OCI-LY3 (cell line): ENCODE data around the gene STK39.
A peak's percentile ranks its signal among the peaks of the same experiment; 100 is the strongest.

Source experiments
- H2AFZ ChIP-seq: fragments of 200-600, 300-600 bp; shearing (Covaris generic); 2 replicates; pipeline ENCODE4 v1.6.0; 2014; ENCODE audit warnings: antibody characterized with exemption, low read depth, low read length
- H3K27ac ChIP-seq: fragments of 200-600, 300-600 bp; sonication (generic); 2 replicates; pipeline ENCODE4 v1.5.1; 2014; ENCODE audit warnings: mild to moderate bottlenecking, low read length, moderate library complexity, mixed read lengths
- H3K27me3 ChIP-seq: fragments of 200-600, 300-600 bp; sonication (generic); 2 replicates; pipeline ENCODE4 v1.6.1; 2014; ENCODE audit warnings: low read depth, low read length, mixed read lengths
- H3K36me3 ChIP-seq: fragments of 200-600, 300-600 bp; sonication (generic); replicated peaks from 2 replicates; pipeline ENCODE3; 2014; ENCODE audit warnings: low read depth, low read length, mixed read lengths
- H3K4me1 ChIP-seq: fragments of 300-600, 200-600 bp; sonication (generic); 2 replicates; pipeline ENCODE4 v1.6.1; 2014; ENCODE audit warnings: low read length, mixed read lengths
- H3K4me2 ChIP-seq: fragments of 200-600, 300-600 bp; sonication (generic); 2 replicates; pipeline ENCODE4 v1.6.1; 2014; ENCODE audit warnings: low read length, mixed read lengths
- H3K4me3 ChIP-seq: fragments of 300-600, 200-600 bp; sonication (generic); 2 replicates; pipeline ENCODE4 v1.5.1; 2014; ENCODE audit warnings: antibody characterized with exemption, mild to moderate bottlenecking, low read length, moderate library complexity
- H3K79me2 ChIP-seq: fragments of 300-600, 200-600 bp; shearing (Covaris generic); 2 replicates; pipeline ENCODE4 v1.6.1; 2014; ENCODE audit warnings: mild to moderate bottlenecking, low read length, mixed read lengths
- H3K9ac ChIP-seq: fragments of 300-600, 200-600 bp; shearing (Covaris generic); 2 replicates; pipeline ENCODE4 v1.6.0; 2014; ENCODE audit warnings: mild to moderate bottlenecking, low read length, moderate library complexity
- H3K9me3 ChIP-seq: fragments of 200-600, 300-600 bp; shearing (Covaris generic); 2 replicates; pipeline ENCODE4 v1.6.1; 2014; ENCODE audit warnings: low read length, mixed read lengths; ENCODE audit not compliant: insufficient read depth
- H4K20me1 ChIP-seq: fragments of 200-600, 300-600 bp; sonication (generic); 2 replicates; pipeline ENCODE4 v1.6.1; 2016; ENCODE audit warnings: low read length, mixed read lengths; ENCODE audit not compliant: insufficient read depth
- EZH2phosphoT487 ChIP-seq: fragments of 200-600 bp; shearing (Covaris generic); IDR thresholded peaks from 2 replicates; pipeline ENCODE4 v1.6.1; 2018; ENCODE audit warnings: antibody characterized with exemption, mixed run types, low read depth
- TF ChIP-seq, protein P1 (sequence below): fragments of 200-600, 300-600 bp; sonication (generic); IDR thresholded peaks from 2 replicates; pipeline ENCODE4 v1.5.1; 2014; ENCODE audit warnings: antibody characterized with exemption, low read length, low read depth

STK39 gene

DNA sequence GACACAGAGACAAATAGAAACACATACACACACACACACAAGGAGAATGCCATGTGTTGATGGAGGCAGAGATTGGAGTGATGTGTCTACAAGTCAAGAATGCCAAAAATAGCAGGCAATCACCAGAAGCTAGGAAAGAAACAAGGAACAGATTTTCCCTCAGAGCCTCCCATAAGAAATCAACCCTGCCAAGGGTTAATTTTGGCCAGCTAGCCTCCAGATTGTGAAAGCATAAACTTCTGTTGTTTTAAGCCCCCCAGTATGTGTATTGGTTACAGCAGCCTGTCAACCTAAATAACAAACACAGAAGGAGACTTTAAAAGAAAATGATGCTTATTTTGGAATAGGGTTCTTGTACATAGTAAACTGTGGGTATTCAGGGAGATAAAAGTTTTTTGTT, 5.6 kb upstream of the STK39 start:
- H3K27me3 ChIP-seq, result peaks cover 12% of the 10 kb centered on the region; the same call in 1 of the 2 replicates
- no peaks in the 10 kb centered on the region for H4K20me1 ChIP-seq
- no peak overlapping the region for H3K4me3 ChIP-seq
- no peak overlapping the region for H2AFZ ChIP-seq
- no peaks in the 10 kb centered on the region for H3K9me3 ChIP-seq
- H3K36me3 ChIP-seq, result no peaks in the 10 kb centered on the region
- no peak for TF ChIP-seq EZH2phosphoT487
- TF ChIP-seq, protein P1, sequence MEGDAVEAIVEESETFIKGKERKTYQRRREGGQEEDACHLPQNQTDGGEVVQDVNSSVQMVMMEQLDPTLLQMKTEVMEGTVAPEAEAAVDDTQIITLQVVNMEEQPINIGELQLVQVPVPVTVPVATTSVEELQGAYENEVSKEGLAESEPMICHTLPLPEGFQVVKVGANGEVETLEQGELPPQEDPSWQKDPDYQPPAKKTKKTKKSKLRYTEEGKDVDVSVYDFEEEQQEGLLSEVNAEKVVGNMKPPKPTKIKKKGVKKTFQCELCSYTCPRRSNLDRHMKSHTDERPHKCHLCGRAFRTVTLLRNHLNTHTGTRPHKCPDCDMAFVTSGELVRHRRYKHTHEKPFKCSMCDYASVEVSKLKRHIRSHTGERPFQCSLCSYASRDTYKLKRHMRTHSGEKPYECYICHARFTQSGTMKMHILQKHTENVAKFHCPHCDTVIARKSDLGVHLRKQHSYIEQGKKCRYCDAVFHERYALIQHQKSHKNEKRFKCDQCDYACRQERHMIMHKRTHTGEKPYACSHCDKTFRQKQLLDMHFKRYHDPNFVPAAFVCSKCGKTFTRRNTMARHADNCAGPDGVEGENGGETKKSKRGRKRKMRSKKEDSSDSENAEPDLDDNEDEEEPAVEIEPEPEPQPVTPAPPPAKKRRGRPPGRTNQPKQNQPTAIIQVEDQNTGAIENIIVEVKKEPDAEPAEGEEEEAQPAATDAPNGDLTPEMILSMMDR, result no peak
- no peak overlapping the region for H3K9ac ChIP-seq
- peaks cover 5% of the 10 kb centered on the region; the same call in 1 of the 2 replicates for H3K4me1 ChIP-seq
- no peak overlapping the region for H3K4me2 ChIP-seq
- no peak overlapping the region for H3K27ac ChIP-seq
- no peaks in the 10 kb centered on the region for H3K79me2 ChIP-seq

DNA sequence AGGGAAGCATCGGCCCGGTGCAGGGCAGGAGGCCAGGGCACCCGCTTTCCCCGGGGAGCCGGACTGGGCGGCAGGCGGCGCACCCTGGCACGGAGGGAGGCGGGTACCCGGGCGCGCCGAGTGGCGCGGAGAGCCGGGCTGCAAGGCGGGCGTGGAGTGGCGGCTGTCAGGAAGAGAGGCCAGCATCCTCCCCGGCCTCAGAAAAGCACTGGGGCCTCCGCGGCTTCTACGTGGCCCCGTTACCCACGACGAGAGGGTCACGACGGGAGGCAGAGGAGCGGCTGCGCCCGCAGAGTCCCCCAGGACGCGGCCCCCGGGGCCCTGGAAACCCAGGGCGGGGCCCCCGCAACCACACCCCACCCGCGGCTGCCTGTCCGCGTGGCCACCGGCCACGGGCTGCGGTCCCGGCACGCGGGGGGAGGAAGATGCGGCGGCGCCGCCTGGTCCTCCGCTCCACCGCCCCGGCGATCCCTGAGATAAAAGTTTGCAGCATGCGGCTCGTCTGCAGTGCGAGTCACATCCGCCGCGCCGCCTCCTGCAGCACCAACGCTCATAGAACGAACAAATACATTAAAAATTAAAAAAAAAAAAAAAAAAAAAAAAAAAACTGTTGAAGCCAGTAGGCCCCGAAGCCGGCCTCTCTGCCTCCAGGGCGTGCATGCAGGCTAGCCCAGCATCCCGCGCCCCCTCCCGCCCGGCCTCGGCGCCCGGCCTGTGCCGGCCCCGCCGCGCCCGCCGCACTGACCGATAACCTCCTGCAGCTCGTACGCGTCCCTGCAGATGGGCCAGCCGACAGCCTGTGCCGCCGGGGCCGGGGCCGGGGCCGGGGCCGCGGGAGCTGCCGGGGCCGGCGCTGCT, 683 bp downstream of the STK39 start:
- Histone ChIP-seq H3K36me3 (no peaks in the 10 kb centered on the region), H4K20me1 (peaks cover 5% of the 10 kb centered on the region; the same call in 1 of the 2 replicates), H3K9ac (peak overlapping the region; percentile 74), H3K27me3 (peaks cover 9% of the 10 kb centered on the region; the same call in 1 of the 2 replicates), H3K4me2 (peak overlapping the region; percentile 93), H3K4me3 (peak overlapping the region; percentile 95), H3K4me1 (peaks cover 28% of the 10 kb centered on the region), H3K27ac (peak overlapping the region; percentile 19; the same call in 1 of the 2 replicates), H3K9me3 (no peaks in the 10 kb centered on the region), H3K79me2 (peaks cover 8% of the 10 kb centered on the region), H2AFZ (peak overlapping the region; percentile 83)
- TF ChIP-seq EZH2phosphoT487, result no peak
- TF ChIP-seq, protein P1, result peak; percentile 48

DNA sequence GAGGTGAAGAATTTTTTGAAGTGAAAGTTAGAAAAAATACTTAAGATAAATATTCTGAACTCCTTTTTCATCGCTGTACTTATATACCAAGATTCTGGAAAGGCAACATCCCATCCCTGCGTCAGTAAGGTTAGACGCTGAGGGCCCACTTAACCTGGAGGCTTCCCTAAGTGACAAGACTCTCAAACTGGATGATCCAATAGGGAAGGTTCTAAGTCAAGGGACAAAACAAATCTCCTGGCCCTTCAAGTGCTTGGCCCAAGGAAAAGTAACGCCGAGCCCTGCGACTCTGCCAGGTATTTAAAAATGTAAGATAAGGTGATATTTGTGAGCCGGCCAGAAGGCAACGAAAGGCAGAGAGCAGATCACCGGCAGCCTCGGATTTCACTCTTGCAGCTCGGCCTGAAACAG, 1.3 kb downstream of the STK39 start:
- no peak for TF ChIP-seq EZH2phosphoT487
- TF ChIP-seq, protein P1, result no peak
- Histone ChIP-seq H2AFZ (peak overlapping the region; percentile 83; the same call in 1 of the 2 replicates), H3K4me2 (peak overlapping the region; percentile 93), H3K9ac (peak overlapping the region; percentile 74), H3K79me2 (peaks cover 8% of the 10 kb centered on the region), H3K4me1 (peaks cover 28% of the 10 kb centered on the region), H4K20me1 (peaks cover 5% of the 10 kb centered on the region; the same call in 1 of the 2 replicates), H3K9me3 (no peaks in the 10 kb centered on the region), H3K4me3 (peak overlapping the region; percentile 95), H3K27me3 (peaks cover 9% of the 10 kb centered on the region; the same call in 1 of the 2 replicates), H3K36me3 (no peaks in the 10 kb centered on the region), H3K27ac (no peak overlapping the region)

DNA sequence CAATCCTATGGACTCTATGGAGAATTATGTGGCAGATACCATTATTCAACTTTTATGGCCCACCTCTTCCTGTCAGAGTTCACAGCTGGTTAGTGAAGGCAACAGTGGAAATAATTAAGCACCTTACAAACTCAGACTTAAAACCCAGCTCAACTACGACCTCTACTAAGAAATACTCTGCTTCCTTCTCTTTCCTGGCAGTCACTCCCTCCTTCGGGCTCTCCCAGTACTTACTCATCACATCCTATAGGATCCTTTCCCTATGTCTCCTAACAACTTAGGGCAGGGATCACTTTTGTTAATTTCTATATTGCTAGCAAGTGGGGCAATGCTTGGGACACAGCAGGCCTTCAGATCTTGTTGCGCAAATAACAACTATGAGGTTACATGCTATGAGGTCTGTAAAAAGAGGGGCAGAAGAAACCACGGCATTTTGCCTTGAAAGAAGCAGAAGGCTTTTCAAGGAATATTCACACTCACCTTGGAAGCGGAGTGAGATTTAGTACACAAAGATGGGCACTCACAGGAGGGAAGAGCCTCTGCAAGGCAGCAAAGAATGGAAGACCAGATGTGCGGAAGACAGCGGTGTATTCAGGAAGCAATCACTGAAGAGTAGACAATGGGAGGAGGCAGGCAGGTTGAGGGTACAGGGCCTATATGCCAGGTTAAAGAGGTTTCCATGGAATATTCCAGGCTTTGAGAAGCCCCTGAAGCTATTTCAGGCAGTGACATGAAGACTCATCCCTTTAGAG, 2.1 kb downstream of the STK39 start:
- Histone ChIP-seq H3K4me2 (peak overlapping the region; percentile 51), H3K27me3 (peaks cover 9% of the 10 kb centered on the region; the same call in 1 of the 2 replicates), H3K9me3 (no peaks in the 10 kb centered on the region), H3K27ac (no peak overlapping the region), H3K9ac (no peak overlapping the region), H3K4me1 (peaks cover 28% of the 10 kb centered on the region), H3K79me2 (peaks cover 8% of the 10 kb centered on the region), H4K20me1 (peaks cover 7% of the 10 kb centered on the region; the same call in 1 of the 2 replicates), H3K36me3 (no peaks in the 10 kb centered on the region), H2AFZ (no peak overlapping the region), H3K4me3 (no peak overlapping the region)
- TF ChIP-seq, protein P1, result no peak
- no peak for TF ChIP-seq EZH2phosphoT487
